ENCODE results near the gene CACNA2D4. TPM values are rescaled to one million over a fixed set of nuclear protein-coding genes. Genes with fewer than 3 reads are reported as not detected.

Gene CACNA2D4
- total RNA-seq, 1 experiment from 2014 or later: 0.37 TPM

GRCh38 chr12:1877169-1877878, 41.1 kb downstream of the CACNA2D4 start:
- no peaks in the 10 kb centered on the region for H3K79me2 ChIP-seq (ENCODE audit: low read length)
- H3K27me3 ChIP-seq (ENCODE audit: low read length): no peaks in the 10 kb centered on the region
- no peak overlapping the region for H3K4me3 ChIP-seq (ENCODE audit: low read length)
- H3K9me3 ChIP-seq (ENCODE audit: low read length): no peaks in the 10 kb centered on the region
- H3K4me2 ChIP-seq (ENCODE audit: low read depth, low read length, poor library complexity, severe bottlenecking): no peak overlapping the region
- H4K20me1 ChIP-seq (ENCODE audit: insufficient read depth, low read depth, low read length): no peaks in the 10 kb centered on the region
- H3K9ac ChIP-seq (ENCODE audit: low read length): no peak overlapping the region
- no peak overlapping the region for H2AFZ ChIP-seq (ENCODE audit: low read length)
- no peak for DNase-seq
- H3K27ac ChIP-seq (ENCODE audit: low read length): no peak overlapping the region
- H3K36me3 ChIP-seq (ENCODE audit: insufficient read depth, low read length): no peaks in the 10 kb centered on the region
- H3K4me1 ChIP-seq (ENCODE audit: low read length): no peaks in the 10 kb centered on the region
- no peaks in the 10 kb centered on the region for H3K9me2 ChIP-seq (replicated peaks; ENCODE audit: insufficient read depth, low read length)

- Histone ChIP-seq H3K27me3 (ENCODE audit: low read length) (no peaks in the 10 kb centered on the region), H3K9me2 (replicated peaks; ENCODE audit: insufficient read depth, low read length) (no peaks in the 10 kb centered on the region), H3K9me3 (ENCODE audit: low read length) (no peaks in the 10 kb centered on the region), H3K4me1 (ENCODE audit: low read length) (no peaks in the 10 kb centered on the region), H3K27ac (ENCODE audit: low read length) (no peak overlapping the region), H3K36me3 (ENCODE audit: insufficient read depth, low read length) (no peaks in the 10 kb centered on the region), H4K20me1 (ENCODE audit: insufficient read depth, low read depth, low read length) (no peaks in the 10 kb centered on the region), H2AFZ (ENCODE audit: low read length) (no peak overlapping the region), H3K4me2 (ENCODE audit: low read depth, low read length, poor library complexity, severe bottlenecking) (no peak overlapping the region), H3K4me3 (ENCODE audit: low read length) (no peak overlapping the region), H3K79me2 (ENCODE audit: low read length) (no peaks in the 10 kb centered on the region), H3K9ac (ENCODE audit: low read length) (no peak overlapping the region)
- no peak for DNase-seq
These were observed 42.4 kb downstream of the CACNA2D4 start for GRCh38 chr12:1876086-1876485.

- Histone ChIP-seq H3K4me1 (ENCODE audit: low read length) (no peaks in the 10 kb centered on the region), H3K9me3 (ENCODE audit: low read length) (no peaks in the 10 kb centered on the region), H2AFZ (ENCODE audit: low read length) (no peak overlapping the region), H4K20me1 (ENCODE audit: insufficient read depth, low read depth, low read length) (no peaks in the 10 kb centered on the region), H3K27me3 (ENCODE audit: low read length) (no peaks in the 10 kb centered on the region), H3K9me2 (replicated peaks; ENCODE audit: insufficient read depth, low read length) (no peaks in the 10 kb centered on the region), H3K4me3 (ENCODE audit: low read length) (no peak overlapping the region), H3K27ac (ENCODE audit: low read length) (no peak overlapping the region), H3K4me2 (ENCODE audit: low read depth, low read length, poor library complexity, severe bottlenecking) (no peak overlapping the region), H3K36me3 (ENCODE audit: insufficient read depth, low read length) (no peaks in the 10 kb centered on the region), H3K9ac (ENCODE audit: low read length) (no peak overlapping the region), H3K79me2 (ENCODE audit: low read length) (no peaks in the 10 kb centered on the region)
- no peak for DNase-seq
These were observed 42.8 kb downstream of the CACNA2D4 start for GRCh38 chr12:1875608-1876007.

GRCh38 chr12:1873531-1874510, 44.6 kb downstream of the CACNA2D4 start:
- Histone ChIP-seq H3K27ac (ENCODE audit: low read length) (no peak overlapping the region), H2AFZ (ENCODE audit: low read length) (no peak overlapping the region), H3K4me1 (ENCODE audit: low read length) (no peaks in the 10 kb centered on the region), H3K36me3 (ENCODE audit: insufficient read depth, low read length) (no peaks in the 10 kb centered on the region), H3K4me2 (ENCODE audit: low read depth, low read length, poor library complexity, severe bottlenecking) (no peak overlapping the region), H3K9me2 (replicated peaks; ENCODE audit: insufficient read depth, low read length) (no peaks in the 10 kb centered on the region), H3K79me2 (ENCODE audit: low read length) (no peaks in the 10 kb centered on the region), H3K9me3 (ENCODE audit: low read length) (no peaks in the 10 kb centered on the region), H4K20me1 (ENCODE audit: insufficient read depth, low read depth, low read length) (no peaks in the 10 kb centered on the region), H3K4me3 (ENCODE audit: low read length) (no peak overlapping the region), H3K9ac (ENCODE audit: low read length) (no peak overlapping the region), H3K27me3 (ENCODE audit: low read length) (no peaks in the 10 kb centered on the region)
- DNase-seq: no peak

GRCh38 chr12:1872448-1872847, 46.0 kb downstream of the CACNA2D4 start:
- Histone ChIP-seq H3K4me3 (ENCODE audit: low read length) (no peak overlapping the region), H3K4me2 (ENCODE audit: low read depth, low read length, poor library complexity, severe bottlenecking) (no peak overlapping the region), H3K9me3 (ENCODE audit: low read length) (no peaks in the 10 kb centered on the region), H4K20me1 (ENCODE audit: insufficient read depth, low read depth, low read length) (no peaks in the 10 kb centered on the region), H3K36me3 (ENCODE audit: insufficient read depth, low read length) (no peaks in the 10 kb centered on the region), H3K9ac (ENCODE audit: low read length) (no peak overlapping the region), H3K27me3 (ENCODE audit: low read length) (no peaks in the 10 kb centered on the region), H3K79me2 (ENCODE audit: low read length) (no peaks in the 10 kb centered on the region), H3K9me2 (replicated peaks; ENCODE audit: insufficient read depth, low read length) (no peaks in the 10 kb centered on the region), H2AFZ (ENCODE audit: low read length) (no peak overlapping the region), H3K27ac (ENCODE audit: low read length) (no peak overlapping the region), H3K4me1 (ENCODE audit: low read length) (no peaks in the 10 kb centered on the region)
- no peak for DNase-seq

GRCh38 chr12:1872001-1872400, 46.5 kb downstream of the CACNA2D4 start:
- H3K4me2 ChIP-seq (ENCODE audit: low read depth, low read length, poor library complexity, severe bottlenecking): no peak overlapping the region
- DNase-seq: no peak
- H3K27ac ChIP-seq (ENCODE audit: low read length): no peak overlapping the region
- H2AFZ ChIP-seq (ENCODE audit: low read length): no peak overlapping the region
- H3K79me2 ChIP-seq (ENCODE audit: low read length): no peaks in the 10 kb centered on the region
- no peak overlapping the region for H3K9ac ChIP-seq (ENCODE audit: low read length)
- H3K9me3 ChIP-seq (ENCODE audit: low read length): no peaks in the 10 kb centered on the region
- H3K4me3 ChIP-seq (ENCODE audit: low read length): no peak overlapping the region
- H3K9me2 ChIP-seq (replicated peaks; ENCODE audit: insufficient read depth, low read length): no peaks in the 10 kb centered on the region
- no peaks in the 10 kb centered on the region for H3K36me3 ChIP-seq (ENCODE audit: insufficient read depth, low read length)
- H4K20me1 ChIP-seq (ENCODE audit: insufficient read depth, low read depth, low read length): no peaks in the 10 kb centered on the region
- H3K4me1 ChIP-seq (ENCODE audit: low read length): no peaks in the 10 kb centered on the region
- H3K27me3 ChIP-seq (ENCODE audit: low read length): no peaks in the 10 kb centered on the region

- Histone ChIP-seq H3K9me2 (replicated peaks; ENCODE audit: insufficient read depth, low read length) (no peaks in the 10 kb centered on the region), H3K4me3 (ENCODE audit: low read length) (no peak overlapping the region), H3K4me2 (ENCODE audit: low read depth, low read length, poor library complexity, severe bottlenecking) (no peak overlapping the region), H3K9ac (ENCODE audit: low read length) (no peak overlapping the region), H3K79me2 (ENCODE audit: low read length) (no peaks in the 10 kb centered on the region), H3K27ac (ENCODE audit: low read length) (no peak overlapping the region), H3K27me3 (ENCODE audit: low read length) (no peaks in the 10 kb centered on the region), H2AFZ (ENCODE audit: low read length) (no peak overlapping the region), H3K9me3 (ENCODE audit: low read length) (no peaks in the 10 kb centered on the region), H3K4me1 (ENCODE audit: low read length) (no peaks in the 10 kb centered on the region), H3K36me3 (ENCODE audit: insufficient read depth, low read length) (no peaks in the 10 kb centered on the region), H4K20me1 (ENCODE audit: insufficient read depth, low read depth, low read length) (no peaks in the 10 kb centered on the region)
- DNase-seq: no peak
These were observed 47.2 kb downstream of the CACNA2D4 start for GRCh38 chr12:1870998-1871917.
